Right lobe of liver (tissue), 6 donors: Measurements from ENCODE around the gene DLG5. TPM values are rescaled to one million over a fixed set of nuclear protein-coding genes. Genes with fewer than 3 reads are reported as not detected.
A peak's percentile ranks its signal among the peaks of the same experiment; 100 is the strongest.

Experiments
- ATAC-seq, 4 donors: fragments of 200-7000 bp; cut with Tn5 transposase; one replicate each; pipeline ENCODE4 v1.9.1; 2020; ENCODE audit warnings: mild to moderate bottlenecking in 4 of 4, moderate library complexity in 4 of 4
- DNase-seq, 3 donors: peaks; one replicate each; pipeline ENCODE4 v3.0.0-alpha.2; 2020
- H3K27ac ChIP-seq, 3 donors: fragments of 200-600 bp; one replicate each; pipeline ENCODE4 v1.8.0; 2022
- H3K27me3 ChIP-seq, 2 donors: fragments of 200-600 bp; one replicate each; pipeline ENCODE4 v1.8.0; 2022
- H3K36me3 ChIP-seq, 4 donors: fragments of 200-600 bp; sonication (generic) in 1 of 4; one replicate each; pipeline versions ENCODE4 v1.5.1 to v1.8.0; 2017 to 2022; ENCODE audit warnings: control low read depth in 1 of 4
- H3K4me1 ChIP-seq, 4 donors: fragments of 200-600 bp; sonication (generic) in 1 of 4; one replicate each; pipeline versions ENCODE4 v1.5.1 to v1.8.0; 2017 to 2022; ENCODE audit warnings: control low read depth in 1 of 4
- H3K4me3 ChIP-seq, 3 donors: fragments of 200-600 bp; one replicate each; pipeline ENCODE4 v1.8.0; 2022
- H3K9me3 ChIP-seq, 4 donors: fragments of 200-600 bp; sonication (generic) in 1 of 4; one replicate each; pipeline versions ENCODE4 v1.5.1 to v1.8.0; 2017 to 2022; ENCODE audit warnings: control low read depth in 1 of 4
- CTCF ChIP-seq, 4 donors: fragments of 200-600 bp in 3 of 4; fragments of 450-650 bp in 1 of 4; IDR thresholded peaks; one replicate each; pipeline versions ENCODE4 v1.5.1 to v1.8.0; 2016 to 2022; ENCODE audit warnings: antibody characterized with exemption in 4 of 4, mild to moderate bottlenecking in 2 of 4
- POLR2A ChIP-seq: fragments of 450-650 bp; IDR thresholded peaks from one replicate; pipeline ENCODE4 v1.6.1; 2017; ENCODE audit warnings: antibody characterized with exemption, mild to moderate bottlenecking
- WGBS: methylation state at CpG from one replicate; pipeline ENCODE4 v1.1.6; 2018; ENCODE audit warnings: low coverage, low lambda C conversion rate; ENCODE audit not compliant: insufficient coverage; ENCODE audit errors: missing lambda C conversion rate; 5-methylcytosine and 5-hydroxymethylcytosine counted together
- intact Hi-C, 2 donors: fragments of 100-400 bp; cut with DNase I; formaldehyde crosslinking; loops; one replicate each; pipeline versions ENCODE4 v1.11.2 to v1.14.1; 2022
- total RNA-seq, 6 experiments: library from RNA; depleted of rRNA in 2 of 6; stranded (reverse); fragments of >200 nt in 2 of 6; fragmentation: NEBNext Ultra II Directional in 3 of 6; extraction: Animal tissue kit (Norgen Biotek cat#: 25700) in 3 of 6; gene quantifications; one replicate each; pipeline versions ENCODE4 v1.1.0 to v1.2.4, GENCODE V29; 2016 to 2023
- donor health status: DM: no; HTN: yes; CAD: no.
- donor health status: DM: no; HTN: no; CAD: no.
- donor health status: DM: no; HTN: no; CAD: no.
- donor health status: DM: no; HTN: yes; CAD: no.
- donor health status: DM: no; HTN: yes; CAD: no.

The DLG5 gene
- total RNA-seq, 6 experiments from 2014 or later, result 5.6 to 8.8 (median 7.6) TPM

DNA sequence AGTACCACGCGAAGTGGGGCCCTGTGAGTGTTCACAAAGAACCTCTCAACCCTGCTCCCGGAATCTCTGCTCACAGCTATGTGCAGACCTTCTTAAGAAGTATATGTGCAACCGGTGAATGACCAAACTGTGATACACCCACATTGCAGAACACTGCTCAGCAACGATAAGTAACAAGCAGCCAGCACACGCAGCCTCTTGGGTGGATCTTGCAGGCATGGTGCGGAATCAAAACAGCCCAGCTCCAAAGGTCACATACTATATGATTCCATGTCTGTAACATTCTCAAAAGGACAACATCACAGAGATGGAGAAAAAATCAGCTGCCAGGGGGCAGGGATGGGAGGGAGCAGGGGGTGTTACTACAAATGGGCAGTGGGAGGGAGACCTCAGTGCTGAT is 101.6 kb downstream of the DLG5 start:
- no peaks in the 10 kb centered on the region for H3K9me3 ChIP-seq
- 93% methylated on average over 5 of the region's 7 CpGs for WGBS
- peaks cover 0 to 11% (median 0%) of the 10 kb centered on the region in 4 donors for H3K36me3 ChIP-seq
- no peaks in the 10 kb centered on the region for H3K27me3 ChIP-seq
- no peaks in the 10 kb centered on the region for H3K4me1 ChIP-seq
- ATAC-seq (no peak), DNase-seq (no peak)
- H3K27ac ChIP-seq, result no peak overlapping the region
- intact Hi-C loops, result no loop called here
- H3K4me3 ChIP-seq, result no peak overlapping the region
- TF ChIP-seq CTCF (IDR thresholded peaks at IDR 0.05) (no peak), POLR2A (no peak)

GRCh38 chr10:77823811-77824542 is 102.6 kb downstream of the DLG5 start:
- no peaks in the 10 kb centered on the region for H3K27me3 ChIP-seq
- no peak for TF ChIP-seq CTCF (IDR thresholded peaks at IDR 0.05)
- no peak for TF ChIP-seq POLR2A
- no peaks in the 10 kb centered on the region for H3K9me3 ChIP-seq
- intact Hi-C loops, result no loop called here
- H3K27ac ChIP-seq, result no peak overlapping the region
- H3K4me1 ChIP-seq, result no peaks in the 10 kb centered on the region
- peaks cover 0 to 9% (median 0%) of the 10 kb centered on the region in 4 donors for H3K36me3 ChIP-seq
- peak in 1 of 4 donors; percentile 9 for ATAC-seq
- no peak overlapping the region for H3K4me3 ChIP-seq
- no peak for DNase-seq
- WGBS, result 98% methylated on average over 5 of the region's 10 CpGs

DNA sequence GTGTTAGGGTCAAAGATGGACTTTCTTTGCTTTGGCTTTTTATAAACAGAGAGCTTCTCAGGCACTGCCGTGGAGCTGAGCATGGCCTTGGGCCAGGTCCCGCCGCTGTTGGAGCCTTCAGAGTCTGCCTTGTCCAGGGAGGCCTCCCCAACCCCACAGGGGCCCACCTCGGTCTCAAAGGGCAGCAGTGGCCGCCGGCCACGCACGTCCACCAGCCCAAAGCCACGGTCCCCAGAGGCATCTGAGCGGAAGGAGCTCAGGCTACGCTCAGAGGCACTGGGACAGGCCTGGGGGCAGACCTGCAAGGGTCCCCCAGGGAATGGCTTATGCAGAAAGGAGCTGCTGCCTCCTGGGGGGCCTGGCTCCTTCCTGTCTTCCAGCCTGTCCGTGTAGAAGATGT is 105.0 kb downstream of the DLG5 start:
- DNase-seq, result no peak

GRCh38 chr10:77821036-77821435 is 105.5 kb downstream of the DLG5 start:
- 100% methylated on average over 4 of the region's 15 CpGs for WGBS
- ATAC-seq (no peak), DNase-seq (no peak)
- H3K4me3 ChIP-seq, result no peak overlapping the region
- H3K27ac ChIP-seq, result no peak overlapping the region
- no peaks in the 10 kb centered on the region for H3K4me1 ChIP-seq
- peaks cover 0 to 29% (median 0%) of the 10 kb centered on the region in 4 donors for H3K36me3 ChIP-seq
- H3K27me3 ChIP-seq, result no peaks in the 10 kb centered on the region
- no peak for TF ChIP-seq CTCF (IDR thresholded peaks at IDR 0.05)
- TF ChIP-seq POLR2A, result no peak
- H3K9me3 ChIP-seq, result no peaks in the 10 kb centered on the region
- intact Hi-C loops, result no loop called here

More for the DNA sequence above, 105.0 kb downstream of the DLG5 start:
- no peak overlapping the region for H3K4me3 ChIP-seq
- ATAC-seq, result peak in 1 of 4 donors; percentile 12
- WGBS, result no CpG with 5 or more reads among the region's 12 CpGs
- intact Hi-C loops, result no loop called here
- TF ChIP-seq POLR2A (no peak), CTCF (IDR thresholded peaks at IDR 0.05) (no peak)
- no peaks in the 10 kb centered on the region for H3K27me3 ChIP-seq
- peaks cover 0 to 25% (median 0%) of the 10 kb centered on the region in 4 donors for H3K36me3 ChIP-seq
- H3K27ac ChIP-seq, result no peak overlapping the region
- no peaks in the 10 kb centered on the region for H3K4me1 ChIP-seq
- H3K9me3 ChIP-seq, result no peaks in the 10 kb centered on the region
